Measurements from ENCODE around the gene CRYBG1. TPM values are rescaled to one million over a fixed set of nuclear protein-coding genes. Genes with fewer than 3 reads are reported as not detected.
A peak's percentile ranks its signal among the peaks of the same experiment; 100 is the strongest.

CRYBG1 gene
- total RNA-seq, 1 donor = 11.9 TPM

DNA sequence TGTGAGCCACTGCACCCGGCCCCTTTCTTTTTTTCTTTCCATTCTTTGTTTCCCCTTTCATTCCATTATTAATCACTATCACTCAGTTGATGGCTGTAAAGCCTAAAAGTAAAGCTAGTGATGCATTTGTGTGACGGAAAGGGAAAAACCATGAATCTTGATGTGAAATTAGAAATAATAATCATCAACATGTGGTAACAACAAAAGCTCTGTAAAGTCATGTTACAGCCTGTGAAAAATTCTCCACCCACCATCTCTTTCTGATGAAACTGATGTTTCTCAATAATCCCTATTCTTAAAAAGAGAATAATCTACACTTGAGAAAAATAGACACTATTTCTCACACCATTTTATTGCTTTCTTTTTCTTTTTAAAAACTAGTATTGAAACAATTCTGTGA, 80.0 kb downstream of the CRYBG1 start:
- no peak for DNase-seq (ENCODE audit: insufficient read length, low spot score, missing footprints)
- Histone ChIP-seq H2AFZ (ENCODE audit: low read length) (no peak overlapping the region), H3K4me2 (ENCODE audit: insufficient read depth, low read length) (no peak overlapping the region), H3K27me3 (ENCODE audit: insufficient read depth, low read length) (peaks cover 60% of the 10 kb centered on the region), H3K4me3 (ENCODE audit: insufficient read depth, low read length) (no peak overlapping the region), H3K9me3 (ENCODE audit: low read depth, low read length) (no peaks in the 10 kb centered on the region), H4K20me1 (ENCODE audit: insufficient read depth, low read length) (no peaks in the 10 kb centered on the region), H3K36me3 (ENCODE audit: insufficient read depth, low read length) (no peaks in the 10 kb centered on the region), H3K79me2 (ENCODE audit: insufficient read depth, low read length) (no peaks in the 10 kb centered on the region), H3K4me1 (ENCODE audit: insufficient read depth, low read length) (no peaks in the 10 kb centered on the region), H3K27ac (ENCODE audit: low read depth, low read length) (no peak overlapping the region)
- TF ChIP-seq, protein P1, sequence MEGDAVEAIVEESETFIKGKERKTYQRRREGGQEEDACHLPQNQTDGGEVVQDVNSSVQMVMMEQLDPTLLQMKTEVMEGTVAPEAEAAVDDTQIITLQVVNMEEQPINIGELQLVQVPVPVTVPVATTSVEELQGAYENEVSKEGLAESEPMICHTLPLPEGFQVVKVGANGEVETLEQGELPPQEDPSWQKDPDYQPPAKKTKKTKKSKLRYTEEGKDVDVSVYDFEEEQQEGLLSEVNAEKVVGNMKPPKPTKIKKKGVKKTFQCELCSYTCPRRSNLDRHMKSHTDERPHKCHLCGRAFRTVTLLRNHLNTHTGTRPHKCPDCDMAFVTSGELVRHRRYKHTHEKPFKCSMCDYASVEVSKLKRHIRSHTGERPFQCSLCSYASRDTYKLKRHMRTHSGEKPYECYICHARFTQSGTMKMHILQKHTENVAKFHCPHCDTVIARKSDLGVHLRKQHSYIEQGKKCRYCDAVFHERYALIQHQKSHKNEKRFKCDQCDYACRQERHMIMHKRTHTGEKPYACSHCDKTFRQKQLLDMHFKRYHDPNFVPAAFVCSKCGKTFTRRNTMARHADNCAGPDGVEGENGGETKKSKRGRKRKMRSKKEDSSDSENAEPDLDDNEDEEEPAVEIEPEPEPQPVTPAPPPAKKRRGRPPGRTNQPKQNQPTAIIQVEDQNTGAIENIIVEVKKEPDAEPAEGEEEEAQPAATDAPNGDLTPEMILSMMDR (IDR thresholded peaks at IDR 0.05; ENCODE audit: extremely low read depth, low read depth, low read length) = no peak

DNA sequence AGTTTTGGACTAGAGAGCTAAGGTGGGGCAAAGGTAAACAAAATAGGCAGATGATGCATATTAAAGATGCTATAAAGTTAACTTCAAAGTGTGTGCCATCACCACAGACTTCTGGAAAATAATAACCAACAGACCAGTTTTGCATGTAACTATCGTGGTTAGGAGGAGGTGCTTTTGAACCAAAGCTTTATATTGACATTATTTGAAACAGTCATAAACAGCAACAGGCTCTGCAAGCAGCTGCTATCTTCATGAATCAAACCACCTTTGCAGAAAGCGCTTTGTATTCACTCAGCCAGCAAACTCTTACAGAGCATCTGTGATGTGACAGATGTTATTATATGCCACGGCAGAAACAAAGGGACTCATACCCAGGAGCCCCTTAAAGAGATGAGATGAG, 81.9 kb downstream of the CRYBG1 start:
- Histone ChIP-seq H3K27me3 (ENCODE audit: insufficient read depth, low read length) (peaks cover 59% of the 10 kb centered on the region), H3K4me3 (ENCODE audit: insufficient read depth, low read length) (no peak overlapping the region)

DNA sequence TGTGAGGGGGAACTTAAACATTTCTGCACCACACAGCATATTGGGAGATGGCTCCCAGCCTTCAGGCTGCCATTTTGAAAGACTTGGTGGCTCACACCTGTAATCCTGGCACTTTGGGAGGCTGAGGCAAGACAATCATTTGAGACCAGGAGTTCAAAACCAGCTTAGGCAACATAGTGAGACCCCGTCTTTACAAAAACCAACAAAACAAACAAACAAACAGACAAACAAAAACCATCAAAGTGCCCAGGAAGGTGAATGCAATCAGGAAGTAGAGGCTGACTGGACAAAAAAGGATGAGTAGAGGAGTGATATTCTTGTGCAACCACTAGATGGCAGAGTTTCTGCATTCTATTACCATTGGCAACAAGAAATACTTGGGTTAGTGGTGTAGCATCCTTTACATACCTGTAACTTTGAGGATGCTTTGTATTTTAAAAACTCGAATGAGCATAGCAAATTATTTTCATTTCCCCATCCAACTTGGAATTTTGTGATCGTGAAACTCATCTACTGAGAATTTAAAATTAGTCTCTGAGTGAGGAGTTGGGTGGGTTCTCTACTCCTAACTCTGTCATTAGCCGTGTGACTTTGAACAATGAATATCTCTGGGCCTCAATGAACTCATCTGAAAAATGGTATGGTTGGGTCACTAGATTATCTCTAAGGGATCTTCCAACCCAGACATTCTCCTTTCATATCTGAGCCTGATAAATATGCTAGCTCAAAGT, 84.4 kb downstream of the CRYBG1 start:
- H3K4me1 ChIP-seq (ENCODE audit: insufficient read depth, low read length) = no peaks in the 10 kb centered on the region
- peaks cover 44% of the 10 kb centered on the region for H3K27me3 ChIP-seq (ENCODE audit: insufficient read depth, low read length)
- no peak overlapping the region for H3K4me2 ChIP-seq (ENCODE audit: insufficient read depth, low read length)
- no peaks in the 10 kb centered on the region for H3K9me3 ChIP-seq (ENCODE audit: low read depth, low read length)
- H2AFZ ChIP-seq (ENCODE audit: low read length) = no peak overlapping the region
- H3K36me3 ChIP-seq (ENCODE audit: insufficient read depth, low read length) = no peaks in the 10 kb centered on the region
- no peaks in the 10 kb centered on the region for H4K20me1 ChIP-seq (ENCODE audit: insufficient read depth, low read length)
- H3K4me3 ChIP-seq (ENCODE audit: insufficient read depth, low read length) = no peak overlapping the region
- TF ChIP-seq, protein P1 (IDR thresholded peaks at IDR 0.05; ENCODE audit: extremely low read depth, low read depth, low read length) = peak; percentile 79
- no peak for DNase-seq (ENCODE audit: insufficient read length, low spot score, missing footprints)
- no peak overlapping the region for H3K27ac ChIP-seq (ENCODE audit: low read depth, low read length)
- no peaks in the 10 kb centered on the region for H3K79me2 ChIP-seq (ENCODE audit: insufficient read depth, low read length)

More for the DNA sequence above, 81.9 kb downstream of the CRYBG1 start:
- no peaks in the 10 kb centered on the region for H3K9me3 ChIP-seq (ENCODE audit: low read depth, low read length)
- TF ChIP-seq, protein P1 (IDR thresholded peaks at IDR 0.05; ENCODE audit: extremely low read depth, low read depth, low read length) = no peak
- H2AFZ ChIP-seq (ENCODE audit: low read length) = no peak overlapping the region
- H3K79me2 ChIP-seq (ENCODE audit: insufficient read depth, low read length) = no peaks in the 10 kb centered on the region
- H4K20me1 ChIP-seq (ENCODE audit: insufficient read depth, low read length) = no peaks in the 10 kb centered on the region
- DNase-seq (ENCODE audit: insufficient read length, low spot score, missing footprints) = no peak
- H3K36me3 ChIP-seq (ENCODE audit: insufficient read depth, low read length) = no peaks in the 10 kb centered on the region
- no peak overlapping the region for H3K4me2 ChIP-seq (ENCODE audit: insufficient read depth, low read length)
- no peaks in the 10 kb centered on the region for H3K4me1 ChIP-seq (ENCODE audit: insufficient read depth, low read length)
- no peak overlapping the region for H3K27ac ChIP-seq (ENCODE audit: low read depth, low read length)

DNA sequence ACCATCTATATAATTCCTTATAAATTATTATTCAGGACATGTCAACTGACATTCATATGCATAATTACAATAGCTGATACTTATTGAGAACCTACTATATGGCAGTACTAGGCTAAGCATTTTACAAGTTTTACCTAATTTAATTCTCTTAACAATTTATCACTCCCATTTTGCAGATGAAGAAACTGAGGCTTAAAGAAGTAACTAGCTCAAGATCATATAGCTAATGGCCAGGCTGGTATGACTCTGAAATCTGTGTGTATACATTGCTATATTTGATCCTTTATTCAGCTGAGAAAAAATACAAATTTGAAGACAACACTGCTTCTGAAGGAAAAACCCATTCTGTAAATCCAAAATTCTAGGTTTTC, 85.0 kb downstream of the CRYBG1 start:
- peaks cover 3% of the 10 kb centered on the region for H3K4me1 ChIP-seq (ENCODE audit: insufficient read depth, low read length)
- H2AFZ ChIP-seq (ENCODE audit: low read length) = no peak overlapping the region
- DNase-seq (ENCODE audit: insufficient read length, low spot score, missing footprints) = no peak
- no peak overlapping the region for H3K4me2 ChIP-seq (ENCODE audit: insufficient read depth, low read length)
- H3K79me2 ChIP-seq (ENCODE audit: insufficient read depth, low read length) = no peaks in the 10 kb centered on the region
- no peaks in the 10 kb centered on the region for H3K9me3 ChIP-seq (ENCODE audit: low read depth, low read length)
- no peaks in the 10 kb centered on the region for H4K20me1 ChIP-seq (ENCODE audit: insufficient read depth, low read length)
- TF ChIP-seq, protein P1 (IDR thresholded peaks at IDR 0.05; ENCODE audit: extremely low read depth, low read depth, low read length) = no peak
- no peak overlapping the region for H3K4me3 ChIP-seq (ENCODE audit: insufficient read depth, low read length)
- peaks cover 40% of the 10 kb centered on the region for H3K27me3 ChIP-seq (ENCODE audit: insufficient read depth, low read length)
- no peak overlapping the region for H3K27ac ChIP-seq (ENCODE audit: low read depth, low read length)
- H3K36me3 ChIP-seq (ENCODE audit: insufficient read depth, low read length) = no peaks in the 10 kb centered on the region
